Kidney (tissue), 14 donors: Measurements from ENCODE around the gene ACVR1. TPM values are rescaled to one million over a fixed set of nuclear protein-coding genes. Genes with fewer than 3 reads are reported as not detected.
"Not testable (repeated sequence)": the region's sequence is repeated elsewhere in the genome, so short reads cannot be mapped to it uniquely, and the experiment has no call there.

Experiments
- DNase-seq, 5 donors: peaks; one replicate each; pipeline ENCODE4 v3.0.0-alpha.2; 2013 to 2020
- FAIRE-seq: peaks from 2 replicates; lab custom pipeline; 2012; peaks lifted over from hg19 to GRCh38; lab: Jason Lieb, UNC
- H3K27ac ChIP-seq, 2 donors: one replicate each; pipeline ENCODE4 v1.7.0; 2013; ENCODE audit warnings: low read depth in 2 of 2, low read length in 2 of 2, inconsistent platforms in 1 of 2
- H3K27me3 ChIP-seq: one replicate; pipeline ENCODE4 v1.7.1; 2013; ENCODE audit warnings: low read length, inconsistent platforms; ENCODE audit not compliant: control insufficient read depth, insufficient read depth
- H3K36me3 ChIP-seq, 3 donors: one replicate each; pipeline versions ENCODE4 v1.7.0 to v1.7.1; 2013; ENCODE audit warnings: low read length in 3 of 3, control low read depth in 1 of 3, inconsistent platforms in 1 of 3; ENCODE audit not compliant: insufficient read depth in 3 of 3, control insufficient read depth in 2 of 3
- H3K4me1 ChIP-seq, 3 donors: one replicate each; pipeline versions ENCODE4 v1.7.0 to v1.7.1; 2013; ENCODE audit warnings: low read length in 3 of 3, inconsistent platforms in 1 of 3, low read depth in 1 of 3; ENCODE audit not compliant: control insufficient read depth in 2 of 3, insufficient read depth in 2 of 3
- H3K4me3 ChIP-seq, 3 donors: one replicate each; pipeline versions ENCODE4 v1.7.0 to v1.8.1; 2013; ENCODE audit warnings: low read length in 3 of 3, control low read depth in 1 of 3, inconsistent platforms in 1 of 3
- H3K9ac ChIP-seq, 3 donors: one replicate each; pipeline versions ENCODE4 v1.7.0 to v1.7.1; 2013; ENCODE audit warnings: low read length in 3 of 3, control low read depth in 1 of 3, inconsistent platforms in 1 of 3
- H3K9me3 ChIP-seq, 3 donors: one replicate each; pipeline versions ENCODE4 v1.7.0 to v1.7.1; 2013; ENCODE audit warnings: low read length in 3 of 3, control low read depth in 1 of 3, inconsistent platforms in 1 of 3; ENCODE audit not compliant: control insufficient read depth in 2 of 3, insufficient read depth in 1 of 3
- intact Hi-C: fragments of 100-400 bp; cut with DNase I; formaldehyde crosslinking; loops from one replicate; pipeline ENCODE4 v1.11.1; 2022
- polyA plus RNA-seq: library from polyadenylated mRNA; stranded (reverse); fragments of 350-450 nt; fragmentation: Illumina TruSeq; extraction: RNeasy Lipid Tissue Mini Kit (QIAGEN cat#74804); gene quantifications from one replicate; pipeline ENCODE4 v1.2.3, GENCODE V29; 2014; ENCODE audit warnings: low read depth, low replicate concordance; ENCODE audit not compliant: insufficient read depth
- total RNA-seq: library from RNA; stranded (reverse); fragmentation: NEBNext Ultra II Directional; extraction: Animal tissue kit (Norgen Biotek cat#: 25700); gene quantifications from one replicate; pipeline ENCODE4 v1.2.1, GENCODE V29; 2021
- TF ChIP-seq, protein P1 (sequence below): IDR thresholded peaks from 3 replicates; pipeline ENCODE4 v1.5.1; 2012; ENCODE audit warnings: mild to moderate bottlenecking, moderate library complexity, borderline replicate concordance; ENCODE audit not compliant: insufficient read depth; ENCODE audit errors: extremely low read depth
- donor health status: control.
- donor health status: control.
- donor health status: control.
- donor health status: control.
- donor health status: control.
- donor health status: DM: yes; HTN: yes; CAD: no.
- donor health status: Normal renal cell carcinoma (clear cell type).

ACVR1 gene
- total and polyA plus RNA-seq, 2 donors from 2014 or later: 16.3 to 38.3 TPM

DNA sequence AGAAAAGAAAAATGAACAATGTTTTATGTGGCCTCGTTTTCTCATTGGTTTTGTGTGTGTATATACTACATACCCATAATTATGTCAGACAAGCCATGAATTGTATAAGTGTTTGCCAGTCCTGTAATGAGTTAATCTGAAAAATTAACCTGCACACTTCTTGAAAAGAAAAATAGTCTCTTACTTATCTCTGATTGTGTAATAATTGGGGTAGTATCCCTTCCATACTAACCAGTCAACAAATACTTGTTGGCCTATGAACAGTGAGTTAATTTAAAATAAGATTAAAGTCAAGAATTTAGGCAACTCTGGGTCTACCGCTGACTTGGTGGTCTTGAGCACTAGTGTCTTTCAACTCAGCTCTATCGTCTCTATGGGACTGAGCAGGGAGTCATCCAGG is 48.8 kb downstream of the ACVR1 start:
- no peaks in the 10 kb centered on the region for H3K36me3 ChIP-seq
- TF ChIP-seq, protein P1, sequence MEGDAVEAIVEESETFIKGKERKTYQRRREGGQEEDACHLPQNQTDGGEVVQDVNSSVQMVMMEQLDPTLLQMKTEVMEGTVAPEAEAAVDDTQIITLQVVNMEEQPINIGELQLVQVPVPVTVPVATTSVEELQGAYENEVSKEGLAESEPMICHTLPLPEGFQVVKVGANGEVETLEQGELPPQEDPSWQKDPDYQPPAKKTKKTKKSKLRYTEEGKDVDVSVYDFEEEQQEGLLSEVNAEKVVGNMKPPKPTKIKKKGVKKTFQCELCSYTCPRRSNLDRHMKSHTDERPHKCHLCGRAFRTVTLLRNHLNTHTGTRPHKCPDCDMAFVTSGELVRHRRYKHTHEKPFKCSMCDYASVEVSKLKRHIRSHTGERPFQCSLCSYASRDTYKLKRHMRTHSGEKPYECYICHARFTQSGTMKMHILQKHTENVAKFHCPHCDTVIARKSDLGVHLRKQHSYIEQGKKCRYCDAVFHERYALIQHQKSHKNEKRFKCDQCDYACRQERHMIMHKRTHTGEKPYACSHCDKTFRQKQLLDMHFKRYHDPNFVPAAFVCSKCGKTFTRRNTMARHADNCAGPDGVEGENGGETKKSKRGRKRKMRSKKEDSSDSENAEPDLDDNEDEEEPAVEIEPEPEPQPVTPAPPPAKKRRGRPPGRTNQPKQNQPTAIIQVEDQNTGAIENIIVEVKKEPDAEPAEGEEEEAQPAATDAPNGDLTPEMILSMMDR: no peak
- no peak for DNase-seq
- H3K4me1 ChIP-seq: peaks cover 0 to 6% (median 0%) of the 10 kb centered on the region in 3 donors
- no peak overlapping the region for H3K27ac ChIP-seq
- no peak overlapping the region for H3K4me3 ChIP-seq
- FAIRE-seq: no peak
- no peak overlapping the region for H3K9ac ChIP-seq
- no peaks in the 10 kb centered on the region for H3K27me3 ChIP-seq
- intact Hi-C loops: no loop called here
- H3K9me3 ChIP-seq: no peaks in the 10 kb centered on the region

GRCh38 chr2:157826644-157827043 is 49.5 kb downstream of the ACVR1 start:
- DNase-seq, H3K36me3 ChIP-seq, H3K9ac ChIP-seq, H3K27me3 ChIP-seq, H3K27ac ChIP-seq, FAIRE-seq, H3K9me3 ChIP-seq, H3K4me3 ChIP-seq, H3K4me1 ChIP-seq, intact Hi-C loops: not testable (repeated sequence)

DNA sequence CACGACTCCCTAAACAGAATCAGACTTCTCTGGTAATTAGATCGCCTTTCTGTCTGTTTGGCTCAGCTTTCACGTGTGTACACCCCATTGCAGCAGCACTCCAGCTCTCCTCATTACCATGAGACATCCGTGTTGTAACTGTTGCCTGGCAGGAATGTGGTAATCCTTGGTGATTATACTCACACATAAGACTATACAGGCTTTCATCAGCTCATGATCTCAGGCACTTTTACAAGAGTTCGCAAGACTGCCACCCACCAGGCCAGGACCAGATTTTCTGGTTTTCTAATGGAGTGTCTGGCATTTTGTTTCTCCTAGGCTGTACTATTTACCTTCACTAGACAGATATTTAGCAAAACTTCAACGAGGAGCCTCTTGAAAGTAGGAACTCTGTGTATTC is 50.2 kb downstream of the ACVR1 start:
- no peaks in the 10 kb centered on the region for H3K27me3 ChIP-seq
- FAIRE-seq (no peak), DNase-seq (peak in 2 of 5 donors; percentile 34 to 38)
- no peak overlapping the region for H3K9ac ChIP-seq
- no peak overlapping the region for H3K27ac ChIP-seq
- no peaks in the 10 kb centered on the region for H3K9me3 ChIP-seq
- intact Hi-C loops: no loop called here
- peaks cover 0 to 6% (median 0%) of the 10 kb centered on the region in 3 donors for H3K4me1 ChIP-seq
- H3K4me3 ChIP-seq: no peak overlapping the region
- H3K36me3 ChIP-seq: no peaks in the 10 kb centered on the region
- TF ChIP-seq, protein P1: no peak

GRCh38 chr2:157822993-157823392 is 53.1 kb downstream of the ACVR1 start:
- no peak for DNase-seq
- Histone ChIP-seq H3K4me3 (no peak overlapping the region), H3K36me3 (peaks cover 0 to 5% (median 3%) of the 10 kb centered on the region in 3 donors), H3K9ac (no peak overlapping the region), H3K27ac (no peak overlapping the region), H3K9me3 (no peaks in the 10 kb centered on the region), H3K4me1 (peaks cover 0 to 3% (median 0%) of the 10 kb centered on the region in 3 donors), H3K27me3 (no peaks in the 10 kb centered on the region)
- TF ChIP-seq, protein P1: no peak
- intact Hi-C loops: no loop called here
- FAIRE-seq: no peak
